Dendritic cell treated with granulocyte-macrophage colony-stimulating factor and Interleukin-4, amounts not matched to agents 40 ng/mL and 50 ng/mL, for 4 days (primary cell): ENCODE data around the gene RTTN.

Source experiments
- H3K27ac Mint-ChIP-seq: one replicate; pipeline ENCODE4 v1.8.0; 2022; ENCODE audit warnings: mild to moderate bottlenecking, mixed read lengths
- H3K27me3 Mint-ChIP-seq: one replicate; pipeline ENCODE4 v1.8.0; 2022; ENCODE audit warnings: mild to moderate bottlenecking, mixed read lengths
- H3K36me3 Mint-ChIP-seq: one replicate; pipeline ENCODE4 v1.8.0; 2022; ENCODE audit warnings: low read depth, mixed read lengths
- H3K4me1 Mint-ChIP-seq: one replicate; pipeline ENCODE4 v1.8.0; 2022; ENCODE audit warnings: low read depth, mixed read lengths
- H3K4me3 Mint-ChIP-seq: one replicate; pipeline ENCODE4 v1.8.0; 2022; ENCODE audit warnings: mild to moderate bottlenecking, moderate library complexity, mixed read lengths
- H3K9me3 Mint-ChIP-seq: one replicate; pipeline ENCODE4 v1.8.0; 2022; ENCODE audit warnings: mixed read lengths
- intact Hi-C: fragments of 100-400 bp; cut with micrococcal nuclease; formaldehyde crosslinking; loops from one replicate; pipeline ENCODE4 v1.15.0; 2022

The RTTN gene

DNA sequence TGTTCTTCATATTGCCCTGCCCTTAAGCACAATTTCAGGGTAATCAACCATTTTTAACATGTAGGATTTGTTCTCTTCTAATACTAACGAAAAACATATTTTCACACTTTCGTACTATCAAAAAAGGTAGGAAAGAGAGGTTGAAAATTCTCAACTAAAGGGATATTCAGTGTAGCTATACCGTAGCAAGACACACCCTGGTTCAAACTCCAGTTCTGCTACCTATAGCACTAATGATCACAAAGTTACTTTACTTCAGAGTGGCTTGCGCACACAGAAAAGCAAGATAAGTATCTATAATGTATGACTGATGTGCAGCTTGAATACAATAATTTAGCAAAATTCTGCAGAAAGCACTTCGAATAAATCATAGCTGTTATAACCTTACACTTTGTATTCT is 132.1 kb downstream of the RTTN start:
- H3K4me3 Mint-ChIP-seq = no peak overlapping the region
- H3K27me3 Mint-ChIP-seq = no peaks in the 10 kb centered on the region
- H3K36me3 Mint-ChIP-seq = no peaks in the 10 kb centered on the region
- no peaks in the 10 kb centered on the region for H3K4me1 Mint-ChIP-seq
- H3K27ac Mint-ChIP-seq = no peak overlapping the region
- intact Hi-C loops = loop anchor here (5.0 kb wide), 1 partner anchor 131 kb away; no protein-coding TSS in a partner anchor
- H3K9me3 Mint-ChIP-seq = no peaks in the 10 kb centered on the region

DNA sequence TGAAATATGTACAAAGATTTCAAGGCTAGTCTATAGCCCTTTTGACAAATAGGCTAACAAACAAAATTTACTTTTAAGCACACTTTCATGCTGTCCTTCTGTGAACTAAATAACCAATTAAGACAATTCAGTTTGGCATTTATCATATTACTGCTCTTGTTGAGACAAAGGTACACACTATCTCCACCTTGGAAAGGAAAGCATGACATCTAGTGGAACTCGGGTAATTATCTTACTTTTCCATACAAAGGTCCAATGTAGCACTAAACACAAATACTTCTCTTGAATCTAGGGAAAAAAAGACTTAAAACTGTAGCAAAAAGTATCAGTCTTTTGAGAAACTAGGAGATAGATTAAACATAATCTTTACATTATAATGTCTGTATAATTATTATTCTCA is 132.8 kb downstream of the RTTN start:
- Mint-ChIP-seq H3K27ac (no peak overlapping the region), H3K4me3 (no peak overlapping the region), H3K27me3 (no peaks in the 10 kb centered on the region), H3K4me1 (no peaks in the 10 kb centered on the region), H3K9me3 (no peaks in the 10 kb centered on the region), H3K36me3 (no peaks in the 10 kb centered on the region)
- intact Hi-C loops = loop anchor here (5.0 kb wide), 1 partner anchor 130 kb away; no protein-coding TSS in a partner anchor

DNA sequence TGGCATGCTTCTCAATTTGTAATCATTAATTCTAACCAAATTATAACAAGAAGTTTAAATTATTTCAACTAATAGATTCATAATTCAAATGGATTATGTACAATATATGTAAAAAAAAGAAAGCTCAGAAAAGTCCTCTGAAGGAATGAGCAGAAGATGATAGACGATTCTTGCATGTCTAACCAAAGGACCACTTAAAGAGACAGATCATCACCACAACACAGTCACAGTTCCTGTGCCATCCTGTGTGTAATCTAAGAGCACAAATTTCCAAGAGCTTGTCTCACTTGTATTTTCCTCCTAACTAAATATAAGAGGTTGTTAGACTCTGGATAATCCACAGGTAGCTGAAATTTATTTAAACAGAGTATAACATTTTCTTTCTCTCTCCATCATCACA is 135.5 kb downstream of the RTTN start:
- Mint-ChIP-seq H3K9me3 (no peaks in the 10 kb centered on the region), H3K27me3 (no peaks in the 10 kb centered on the region), H3K36me3 (no peaks in the 10 kb centered on the region), H3K4me1 (no peaks in the 10 kb centered on the region), H3K4me3 (no peak overlapping the region), H3K27ac (no peak overlapping the region)
- intact Hi-C loops = loop anchor here (1.0 to 5.0 kb wide), 2 partner anchors 8 to 128 kb away; no protein-coding TSS in a partner anchor

DNA sequence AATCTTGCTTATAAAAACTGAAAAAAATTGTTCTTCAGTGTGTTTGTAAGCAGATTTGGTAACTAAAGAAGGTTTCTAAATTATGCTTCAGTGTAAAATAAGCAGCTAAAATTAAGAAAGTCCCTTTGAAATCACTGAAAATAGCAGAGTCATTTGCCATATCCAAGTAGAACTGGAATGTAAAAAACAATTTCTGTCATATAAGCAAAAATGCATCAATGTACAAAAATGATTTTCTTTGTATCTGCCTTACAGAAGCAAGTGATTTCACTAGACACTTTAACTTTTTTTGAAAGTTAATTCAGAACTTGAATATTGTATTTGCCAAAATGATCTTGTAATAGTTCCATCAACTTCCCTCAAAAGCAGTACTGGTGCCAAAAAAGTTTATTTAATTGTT is 136.1 kb downstream of the RTTN start:
- intact Hi-C loops = no loop called here
- Mint-ChIP-seq H3K27ac (no peak overlapping the region), H3K36me3 (no peaks in the 10 kb centered on the region), H3K9me3 (no peaks in the 10 kb centered on the region), H3K27me3 (no peaks in the 10 kb centered on the region), H3K4me3 (no peak overlapping the region), H3K4me1 (no peaks in the 10 kb centered on the region)

DNA sequence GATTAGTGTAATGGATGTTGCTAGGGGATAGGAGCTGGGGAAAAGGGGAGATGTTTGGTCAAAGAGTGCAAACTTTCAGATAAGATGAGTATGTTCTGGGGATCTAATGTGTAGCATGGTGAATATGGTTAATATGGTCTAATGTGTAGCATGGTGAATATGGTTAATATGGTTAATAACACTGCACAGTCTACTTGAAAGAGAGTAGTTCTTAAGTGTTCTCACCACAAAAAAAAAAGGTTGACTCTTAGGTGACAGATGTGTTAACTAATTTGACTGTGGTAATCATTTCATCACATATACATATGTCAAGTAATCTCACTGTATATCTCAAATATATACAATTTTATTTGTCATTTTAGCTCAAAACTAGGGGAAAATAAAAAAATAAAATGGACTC is 136.5 kb downstream of the RTTN start:
- Mint-ChIP-seq H3K9me3 (no peaks in the 10 kb centered on the region), H3K4me1 (no peaks in the 10 kb centered on the region), H3K27me3 (no peaks in the 10 kb centered on the region), H3K4me3 (no peak overlapping the region), H3K36me3 (no peaks in the 10 kb centered on the region), H3K27ac (no peak overlapping the region)
- intact Hi-C loops = no loop called here

DNA sequence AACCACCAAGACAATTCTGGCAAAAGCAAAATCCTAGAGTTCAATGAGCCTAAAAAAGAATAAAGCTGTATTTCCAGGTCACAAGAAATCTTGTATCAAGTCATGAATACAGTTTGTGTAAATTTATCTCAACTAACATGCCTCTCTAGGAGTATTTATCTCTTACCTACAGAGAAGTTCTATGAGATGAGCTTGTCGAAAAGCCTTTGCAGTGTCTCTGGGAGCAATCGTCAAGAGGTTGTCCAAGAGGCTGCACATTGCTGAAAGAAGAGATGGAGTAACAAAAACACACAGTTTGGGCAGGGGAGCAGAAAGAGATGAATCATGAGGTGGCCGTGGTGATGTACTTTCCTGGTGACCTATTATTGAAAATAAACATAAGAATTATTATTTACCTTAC is 145.8 kb downstream of the RTTN start:
- Mint-ChIP-seq H3K4me1 (peaks cover 14% of the 10 kb centered on the region), H3K36me3 (peaks cover 24% of the 10 kb centered on the region), H3K9me3 (no peaks in the 10 kb centered on the region), H3K27ac (no peak overlapping the region), H3K4me3 (no peak overlapping the region), H3K27me3 (no peaks in the 10 kb centered on the region)
- intact Hi-C loops = no loop called here

DNA sequence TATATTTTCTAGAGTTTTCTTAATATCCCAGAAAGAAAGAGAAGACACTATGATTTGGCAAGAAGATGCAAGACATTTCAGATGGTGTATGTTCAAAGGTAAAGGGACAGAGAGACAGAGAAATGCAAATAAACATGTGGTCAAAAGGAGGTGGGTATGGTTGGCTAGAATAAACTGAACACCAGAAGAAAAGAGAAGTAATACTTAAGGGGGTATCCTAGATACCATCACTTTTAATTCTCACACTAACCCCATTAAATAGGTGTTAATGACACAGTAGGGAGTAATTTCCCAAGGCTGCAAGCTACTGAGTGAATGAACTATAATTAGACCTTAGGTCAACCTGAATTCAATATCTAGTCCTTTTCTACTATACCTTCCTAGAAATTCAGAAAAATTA is 146.6 kb downstream of the RTTN start:
- no peak overlapping the region for H3K4me3 Mint-ChIP-seq
- H3K27ac Mint-ChIP-seq = no peak overlapping the region
- H3K4me1 Mint-ChIP-seq = peaks cover 14% of the 10 kb centered on the region
- no peaks in the 10 kb centered on the region for H3K9me3 Mint-ChIP-seq
- no peaks in the 10 kb centered on the region for H3K27me3 Mint-ChIP-seq
- H3K36me3 Mint-ChIP-seq = peaks cover 24% of the 10 kb centered on the region
- intact Hi-C loops = no loop called here

DNA sequence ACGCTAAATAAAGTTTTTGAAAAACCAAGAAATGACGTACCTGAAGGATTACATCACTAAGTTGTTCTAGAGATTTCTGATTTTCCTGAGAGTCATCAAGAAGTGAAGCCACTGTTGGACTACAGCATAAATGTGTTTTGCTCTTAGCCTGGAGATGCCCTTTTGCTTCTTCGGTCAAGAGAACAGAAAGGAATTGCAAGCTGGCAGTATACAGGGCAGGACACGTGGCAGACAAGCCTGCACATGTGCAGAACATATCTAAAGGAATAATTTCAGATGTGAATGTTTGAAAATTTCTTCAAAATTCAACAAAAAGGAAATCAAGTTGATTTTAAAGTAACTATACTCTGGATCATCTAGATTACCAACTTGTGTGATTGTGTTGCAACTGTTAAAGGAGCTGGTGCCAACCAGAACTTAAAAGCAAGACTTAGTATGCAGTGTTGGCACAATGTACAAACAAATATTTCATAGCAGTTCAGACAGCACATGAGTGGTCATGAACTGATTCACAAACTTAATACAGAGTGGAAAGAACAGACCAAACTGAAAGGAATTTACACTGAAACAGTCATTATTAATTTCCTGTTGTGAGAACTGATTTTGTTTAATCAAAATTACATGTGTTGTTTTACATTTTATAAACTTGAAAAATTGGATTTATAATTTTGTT is 157.4 kb downstream of the RTTN start:
- Mint-ChIP-seq H3K27ac (no peak overlapping the region), H3K4me3 (no peak overlapping the region)

DNA sequence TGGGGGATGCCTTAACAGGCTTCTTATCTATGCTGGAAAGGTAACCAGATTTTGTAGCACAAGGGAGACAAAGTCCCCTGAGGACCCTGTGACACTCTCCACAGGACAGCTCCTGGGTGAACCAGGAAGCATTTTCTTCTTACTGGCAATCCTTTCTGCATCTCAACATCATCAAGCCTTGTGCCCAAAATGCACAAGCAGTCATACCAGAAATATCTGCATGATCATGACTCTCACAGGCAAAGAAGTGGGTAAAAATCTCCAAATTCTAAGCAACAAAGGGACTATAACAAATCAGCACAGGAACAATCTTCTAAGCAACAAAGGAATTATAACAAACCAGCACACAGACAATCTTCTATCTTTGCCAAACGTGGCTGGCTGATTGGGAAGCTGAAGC is 158.7 kb downstream of the RTTN start:
- Mint-ChIP-seq H3K27me3 (no peaks in the 10 kb centered on the region), H3K27ac (no peak overlapping the region), H3K4me3 (no peak overlapping the region), H3K36me3 (peaks cover 15% of the 10 kb centered on the region), H3K9me3 (no peaks in the 10 kb centered on the region), H3K4me1 (no peaks in the 10 kb centered on the region)
- intact Hi-C loops = no loop called here

More for the DNA sequence above, 157.4 kb downstream of the RTTN start:
- no peaks in the 10 kb centered on the region for H3K9me3 Mint-ChIP-seq
- H3K36me3 Mint-ChIP-seq = peaks cover 9% of the 10 kb centered on the region
- intact Hi-C loops = no loop called here
- H3K27me3 Mint-ChIP-seq = no peaks in the 10 kb centered on the region
- H3K4me1 Mint-ChIP-seq = no peaks in the 10 kb centered on the region

DNA sequence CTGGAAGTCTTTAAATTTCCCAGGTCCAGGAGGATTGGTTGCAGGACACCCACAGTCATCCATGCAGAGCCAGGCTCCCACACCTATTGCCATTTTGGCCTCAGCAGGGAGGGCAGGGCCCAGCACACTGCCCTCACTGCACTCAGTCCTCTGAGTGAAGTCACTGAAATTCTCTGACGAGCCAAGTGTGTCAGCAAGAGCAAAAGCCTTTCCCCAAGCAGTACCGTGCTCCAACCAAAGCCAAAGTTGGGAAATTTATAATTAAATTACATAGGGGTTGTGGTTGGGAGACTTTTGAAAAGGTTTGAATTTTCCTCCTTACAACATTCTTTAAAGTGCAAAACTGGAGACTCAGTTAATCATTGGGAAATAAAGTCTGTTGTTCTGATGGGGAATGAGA is 159.3 kb downstream of the RTTN start:
- Mint-ChIP-seq H3K4me3 (no peak overlapping the region), H3K9me3 (no peaks in the 10 kb centered on the region), H3K27me3 (no peaks in the 10 kb centered on the region), H3K27ac (no peak overlapping the region), H3K4me1 (no peaks in the 10 kb centered on the region), H3K36me3 (peaks cover 15% of the 10 kb centered on the region)
- intact Hi-C loops = no loop called here

DNA sequence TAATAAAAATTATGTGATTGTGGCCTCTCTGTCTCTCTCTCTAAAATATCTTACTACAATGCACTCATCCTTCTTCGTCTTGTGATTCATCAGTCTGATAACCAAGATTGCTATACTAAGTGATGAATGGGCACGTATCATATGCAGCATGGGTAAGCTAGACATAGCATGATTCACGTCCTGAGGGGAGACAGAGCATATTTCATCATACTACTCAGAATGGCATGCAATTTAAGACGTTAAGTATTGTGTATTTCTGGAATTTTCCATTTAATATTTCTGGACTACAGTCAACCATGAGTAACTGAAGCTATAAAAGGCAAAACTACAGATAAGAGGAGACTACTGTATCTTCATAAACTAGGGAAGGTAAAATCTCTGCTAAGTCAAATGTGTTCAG is 160.9 kb downstream of the RTTN start:
- intact Hi-C loops = no loop called here
- Mint-ChIP-seq H3K36me3 (peaks cover 6% of the 10 kb centered on the region), H3K27me3 (no peaks in the 10 kb centered on the region), H3K27ac (no peak overlapping the region), H3K4me1 (no peaks in the 10 kb centered on the region), H3K4me3 (no peak overlapping the region), H3K9me3 (no peaks in the 10 kb centered on the region)

DNA sequence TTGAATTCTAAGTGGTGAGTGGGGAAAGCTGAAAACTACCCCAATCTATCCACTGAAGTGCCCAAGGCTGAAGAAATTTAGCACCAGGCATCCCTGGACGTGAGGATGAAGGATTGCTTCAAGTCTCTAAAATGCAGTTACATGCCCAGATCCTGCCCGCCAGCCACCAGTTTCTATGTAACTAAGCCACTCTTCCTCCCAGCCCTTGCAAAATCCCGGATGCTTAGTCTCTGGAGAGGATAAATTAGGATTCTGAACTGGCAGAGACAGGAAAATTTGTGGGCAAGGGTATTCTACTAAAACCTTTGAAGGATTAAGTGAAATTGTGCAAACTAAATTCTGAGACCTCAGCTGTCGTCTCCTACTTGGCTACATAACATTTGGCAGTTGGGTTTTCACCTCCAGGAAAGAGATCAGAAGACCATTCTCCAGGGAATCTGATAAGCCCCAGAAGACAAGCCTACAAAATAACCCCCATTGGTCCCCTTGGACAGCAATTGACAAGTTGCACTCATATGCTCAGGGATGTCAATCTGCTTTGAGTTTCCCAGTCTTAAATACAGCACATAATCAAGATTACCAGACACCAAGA is 163.9 kb downstream of the RTTN start:
- no peaks in the 10 kb centered on the region for H3K27me3 Mint-ChIP-seq
- H3K36me3 Mint-ChIP-seq = peaks cover 17% of the 10 kb centered on the region
- peaks cover 2% of the 10 kb centered on the region for H3K9me3 Mint-ChIP-seq
- intact Hi-C loops = no loop called here
- no peak overlapping the region for H3K4me3 Mint-ChIP-seq
- H3K27ac Mint-ChIP-seq = no peak overlapping the region
- no peaks in the 10 kb centered on the region for H3K4me1 Mint-ChIP-seq

DNA sequence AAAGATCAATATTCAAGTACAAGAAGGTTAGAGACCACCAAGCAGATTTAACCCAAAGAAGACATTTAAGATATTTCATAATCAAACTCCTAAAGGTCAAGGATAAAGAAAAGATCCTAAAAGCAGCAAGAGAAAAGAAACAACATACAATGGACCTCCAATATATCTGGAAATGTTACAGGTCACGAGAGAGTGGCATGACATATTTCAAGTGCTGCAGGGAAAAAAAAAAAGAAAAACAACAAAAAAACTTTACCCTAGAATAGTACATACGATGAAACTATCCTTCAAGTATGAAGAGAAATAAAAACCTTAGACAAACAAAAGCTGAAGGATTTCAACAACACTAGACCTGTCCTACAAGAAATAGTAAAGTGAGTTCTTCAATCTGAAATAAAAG is 166.3 kb downstream of the RTTN start:
- no peak overlapping the region for H3K27ac Mint-ChIP-seq
- H3K4me3 Mint-ChIP-seq = no peak overlapping the region
- peaks cover 23% of the 10 kb centered on the region for H3K36me3 Mint-ChIP-seq

DNA sequence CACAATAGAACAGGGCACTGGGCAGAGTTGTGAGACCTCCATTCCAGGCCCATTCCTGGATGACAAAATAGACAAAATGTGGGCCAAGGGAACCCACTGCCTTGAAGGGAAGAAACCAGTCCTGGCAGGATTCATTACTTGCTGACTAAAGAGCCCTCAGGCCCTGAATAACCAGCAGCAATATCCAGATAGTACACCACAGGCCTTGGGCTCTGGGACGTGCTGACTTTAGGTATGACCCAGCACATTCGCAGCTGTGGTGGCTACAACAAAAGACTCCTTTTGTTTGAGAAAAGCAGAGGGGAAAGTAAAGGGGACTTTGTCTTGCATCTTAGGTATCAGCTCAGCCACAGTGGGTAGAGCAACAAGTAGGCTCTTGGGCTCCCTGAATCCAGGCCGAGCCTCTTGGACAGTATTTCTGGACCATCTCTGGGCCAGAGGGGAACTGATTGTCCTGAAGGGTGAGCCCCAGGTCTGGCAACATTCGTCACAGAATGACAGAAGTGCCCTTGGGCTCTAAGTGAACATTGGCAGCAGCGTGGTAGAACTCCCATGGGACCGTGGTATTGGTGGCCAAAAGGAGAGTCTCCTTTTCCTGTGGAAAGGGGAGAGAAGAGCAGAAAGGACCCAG is 167.9 kb downstream of the RTTN start:
- Mint-ChIP-seq H3K27me3 (no peaks in the 10 kb centered on the region), H3K4me1 (peaks cover 11% of the 10 kb centered on the region), H3K4me3 (no peak overlapping the region), H3K9me3 (peaks cover 9% of the 10 kb centered on the region), H3K27ac (no peak overlapping the region), H3K36me3 (peaks cover 26% of the 10 kb centered on the region)
- intact Hi-C loops = no loop called here

More for the DNA sequence above, 166.3 kb downstream of the RTTN start:
- Mint-ChIP-seq H3K4me1 (peaks cover 1% of the 10 kb centered on the region), H3K27me3 (no peaks in the 10 kb centered on the region), H3K9me3 (peaks cover 9% of the 10 kb centered on the region)
- intact Hi-C loops = no loop called here
